Liver (tissue), 9 donors: ENCODE results near the gene KRTAP5-1. TPM values are rescaled to one million over a fixed set of nuclear protein-coding genes. Genes with fewer than 3 reads are reported as not detected.

ENCODE experiments used
- DNase-seq: peaks from one replicate; pipeline ENCODE4 v3.0.0-alpha.2; 2017; ENCODE audit warnings: low spot score
- H3K27ac ChIP-seq, 2 donors: one replicate each; pipeline ENCODE4 v1.7.0; 2013; ENCODE audit warnings: inconsistent platforms in 2 of 2, low read length in 2 of 2, control low read depth in 1 of 2, low read depth in 1 of 2, mild to moderate bottlenecking in 1 of 2
- H3K27me3 ChIP-seq, 4 donors: one replicate each; pipeline versions ENCODE4 v1.6.1 to v1.7.0; 2013; ENCODE audit warnings: low read length in 3 of 4, inconsistent platforms in 1 of 4, mild to moderate bottlenecking in 1 of 4, moderate library complexity in 1 of 4; ENCODE audit not compliant: control insufficient read depth in 4 of 4, insufficient read depth in 4 of 4
- H3K36me3 ChIP-seq, 4 donors: one replicate each; pipeline versions ENCODE4 v1.6.1 to v1.7.0; 2013; ENCODE audit warnings: low read length in 3 of 4, mild to moderate bottlenecking in 3 of 4, low read depth in 1 of 4, moderate library complexity in 1 of 4; ENCODE audit not compliant: control insufficient read depth in 4 of 4, insufficient read depth in 3 of 4
- H3K4me1 ChIP-seq, 4 donors: one replicate each; pipeline versions ENCODE4 v1.6.1 to v1.7.0; 2013; ENCODE audit warnings: low read length in 3 of 4, mild to moderate bottlenecking in 3 of 4, moderate library complexity in 1 of 4; ENCODE audit not compliant: control insufficient read depth in 4 of 4, insufficient read depth in 4 of 4
- H3K4me3 ChIP-seq, 3 donors: one replicate each; pipeline versions ENCODE4 v1.6.1 to v1.7.0; 2013; ENCODE audit warnings: low read length in 3 of 3, control low read depth in 1 of 3, low read depth in 1 of 3, mild to moderate bottlenecking in 1 of 3
- H3K9ac ChIP-seq, 2 donors: one replicate each; pipeline ENCODE4 v1.7.0; 2013; ENCODE audit warnings: low read length in 2 of 2, mild to moderate bottlenecking in 2 of 2, moderate library complexity in 2 of 2, control low read depth in 1 of 2, low read depth in 1 of 2
- H3K9me3 ChIP-seq, 4 donors: one replicate each; pipeline versions ENCODE4 v1.6.1 to v1.7.0; 2013; ENCODE audit warnings: low read length in 3 of 4; ENCODE audit not compliant: control insufficient read depth in 4 of 4
- CTCF ChIP-seq: fragments of 150-350 bp; IDR thresholded peaks from 2 replicates; pipeline ENCODE4 v1.5.1; 2017; ENCODE audit warnings: improper control_type of control experiment, low read depth, low read length; ENCODE audit not compliant: missing input control
- FOXA1 ChIP-seq: IDR thresholded peaks from 2 replicates; pipeline ENCODE4 v1.6.1; 2016; ENCODE audit warnings: antibody characterized with exemption
- HNF4A ChIP-seq, 2 donors: conservative IDR thresholded peaks; 2 replicates each; pipeline ENCODE4 v1.6.1; 2016; ENCODE audit warnings: antibody characterized with exemption in 2 of 2, mild to moderate bottlenecking in 2 of 2
- HNF4G ChIP-seq: IDR thresholded peaks from 2 replicates; pipeline ENCODE4 v1.6.1; 2016; ENCODE audit warnings: antibody characterized with exemption
- MAX ChIP-seq: IDR thresholded peaks from 2 replicates; pipeline ENCODE4 v1.6.1; 2016; ENCODE audit warnings: antibody characterized with exemption
- RAD21 ChIP-seq, 2 donors: IDR thresholded peaks; 2 replicates each; pipeline ENCODE4 v1.6.1; 2016; ENCODE audit warnings: antibody characterized with exemption in 2 of 2, mild to moderate bottlenecking in 2 of 2
- RXRA ChIP-seq, 2 donors: IDR thresholded peaks; 2 replicates each; pipeline ENCODE4 v1.6.1; 2017 to 2018; ENCODE audit warnings: antibody characterized with exemption in 2 of 2, mild to moderate bottlenecking in 1 of 2
- SP1 ChIP-seq: IDR thresholded peaks from 2 replicates; pipeline ENCODE4 v1.6.1; 2018; ENCODE audit warnings: antibody characterized with exemption, mild to moderate bottlenecking
- YY1 ChIP-seq: IDR thresholded peaks from 2 replicates; pipeline ENCODE4 v1.6.1; 2016; ENCODE audit warnings: antibody characterized with exemption, mild to moderate bottlenecking
- ZBTB33 ChIP-seq: IDR thresholded peaks from 2 replicates; pipeline ENCODE4 v1.6.1; 2016; ENCODE audit warnings: antibody characterized with exemption
- WGBS: extraction: QIAGEN DNeasy Blood & Tissue Kit; methylation state at CpG from one replicate; pipeline ENCODE4 v1.1.7; 2013; 5-methylcytosine and 5-hydroxymethylcytosine counted together
- polyA plus RNA-seq, 2 donors: library from polyadenylated mRNA; stranded (reverse) in 1 of 2; unstranded in 1 of 2; fragments of 200-250 nt in 1 of 2; fragments of >200 nt in 1 of 2; fragmentation: Nextera tagmentation in 1 of 2; extraction: Ambion mirVana in 1 of 2; gene quantifications; one replicate each; pipeline versions ENCODE4 v1.2.1 to v1.2.3, GENCODE V29; 2013 to 2015
- total RNA-seq, 2 donors: library from RNA; depleted of rRNA; stranded (reverse); fragments of >200 nt; gene quantifications; one replicate each; pipeline ENCODE4 v1.2.3, GENCODE V29; 2014
- donor health status: healthy.
- donor health status: healthy.
- donor health status: healthy.
- donor health status: healthy.
- donor health status: healthy.

KRTAP5-1 gene
- total and polyA plus RNA-seq, 4 donors = not detected

GRCh38 chr11:1574933-1575242, 10.2 kb downstream of the KRTAP5-1 start:
- WGBS = 19% methylated on average over 7 of the region's 7 CpGs
- H3K27me3 ChIP-seq = peaks cover 0 to 5% (median 0%) of the 10 kb centered on the region in 4 donors
- no peak overlapping the region for H3K27ac ChIP-seq
- H3K4me3 ChIP-seq = no peak overlapping the region
- no peak overlapping the region for H3K9ac ChIP-seq
- H3K4me1 ChIP-seq = peaks cover 6 to 16% (median 12%) of the 10 kb centered on the region in 4 donors
- no peak for DNase-seq
- peaks cover 0 to 7% (median 3%) of the 10 kb centered on the region in 4 donors for H3K9me3 ChIP-seq
- no peak for TF ChIP-seq RXRA (IDR thresholded peaks at IDR 0.05)
- no peak for TF ChIP-seq FOXA1
- TF ChIP-seq MAX = no peak
- no peak for TF ChIP-seq YY1
- H3K36me3 ChIP-seq = no peaks in the 10 kb centered on the region

GRCh38 chr11:1574238-1574932, 10.7 kb downstream of the KRTAP5-1 start:
- Histone ChIP-seq H3K9ac (no peak overlapping the region), H3K27ac (peak overlapping the region in 1 of 2 donors; percentile 46), H3K36me3 (no peaks in the 10 kb centered on the region), H3K4me1 (peaks cover 6 to 16% (median 12%) of the 10 kb centered on the region in 4 donors), H3K9me3 (peaks cover 0 to 7% (median 3%) of the 10 kb centered on the region in 4 donors), H3K27me3 (peaks cover 0 to 5% (median 0%) of the 10 kb centered on the region in 4 donors), H3K4me3 (peak overlapping the region in 1 of 3 donors; percentile 47)
- WGBS = 1% methylated on average over 64 of the region's 64 CpGs
- peak; percentile 68 for DNase-seq
- no peak for TF ChIP-seq ZBTB33
- TF ChIP-seq HNF4A (conservative IDR thresholded peaks at IDR 0.05) = peak in 1 of 2 donors; percentile 9
- peak; percentile 86 for TF ChIP-seq CTCF
- peak; percentile 52 to 60 for TF ChIP-seq RAD21 (IDR thresholded peaks at IDR 0.05)

- no peak overlapping the region for H3K9ac ChIP-seq
- peak overlapping the region; percentile 6 to 46 for H3K27ac ChIP-seq
- peak; percentile 22 for TF ChIP-seq SP1
- no peak for TF ChIP-seq HNF4G
- TF ChIP-seq HNF4A (conservative IDR thresholded peaks at IDR 0.05) = peak in 1 of 2 donors; percentile 41
- no peak overlapping the region for H3K4me3 ChIP-seq
- peaks cover 0 to 7% (median 3%) of the 10 kb centered on the region in 4 donors for H3K9me3 ChIP-seq
- H3K27me3 ChIP-seq = peaks cover 0 to 5% (median 0%) of the 10 kb centered on the region in 4 donors
- H3K4me1 ChIP-seq = peaks cover 6 to 16% (median 12%) of the 10 kb centered on the region in 4 donors
- H3K36me3 ChIP-seq = no peaks in the 10 kb centered on the region
- DNase-seq = no peak
- 10% methylated on average over 7 of the region's 7 CpGs for WGBS
These were observed 11.2 kb downstream of the KRTAP5-1 start for GRCh38 chr11:1573903-1574237.
